Left ventricle myocardium inferior (tissue), 1 donor: ENCODE results near the gene PPP1R15B. TPM values are rescaled to one million over a fixed set of nuclear protein-coding genes. Genes with fewer than 3 reads are reported as not detected.
"Not testable (repeated sequence)": the region's sequence is repeated elsewhere in the genome, so short reads cannot be mapped to it uniquely, and the experiment has no call there.

Source experiments
- DNase-seq: peaks from one replicate; pipeline ENCODE4 v3.0.0-alpha.2; 2020
- H3K27ac ChIP-seq: fragments of 200-600 bp; replicated peaks from 2 replicates; pipeline ENCODE4 v1.8.0; 2021
- H3K27me3 ChIP-seq: fragments of 200-600 bp; 2 replicates; pipeline ENCODE4 v1.8.0; 2021; ENCODE audit warnings: low read depth
- H3K36me3 ChIP-seq: fragments of 200-600 bp; 2 replicates; pipeline ENCODE4 v1.8.0; 2021
- H3K4me1 ChIP-seq: fragments of 200-600 bp; 2 replicates; pipeline ENCODE4 v1.8.0; 2021
- H3K4me3 ChIP-seq: fragments of 200-600 bp; 2 replicates; pipeline ENCODE4 v1.8.0; 2021; ENCODE audit warnings: mild to moderate bottlenecking, moderate library complexity
- H3K9me3 ChIP-seq: fragments of 200-600 bp; replicated peaks from 2 replicates; pipeline ENCODE4 v1.8.0; 2021
- CTCF ChIP-seq: fragments of 200-600 bp; IDR thresholded peaks from 2 replicates; pipeline ENCODE4 v1.8.0; 2021; ENCODE audit warnings: antibody characterized with exemption, mild to moderate bottlenecking, borderline replicate concordance
- intact Hi-C: fragments of 100-400 bp; cut with micrococcal nuclease; formaldehyde crosslinking; loops from one replicate; pipeline ENCODE4 v1.11.0; 2022
- total RNA-seq: library from RNA; stranded (reverse); fragmentation: NEBNext Ultra II Directional; extraction: Animal tissue kit (Norgen Biotek cat#: 25700); gene quantifications from one replicate; pipeline ENCODE4 v1.2.1, GENCODE V29; 2021
- donor health status: DM: no; HTN: yes; CAD: no; lungs with severe emphysema.

Gene PPP1R15B
- total RNA-seq, 1 donor from 2014 or later = 20.5 TPM

GRCh38 chr1:204426035-204426436, 14.4 kb upstream of the PPP1R15B start:
- Histone ChIP-seq H3K36me3 (peaks cover 95% of the 10 kb centered on the region), H3K27me3 (no peaks in the 10 kb centered on the region), H3K4me1 (peaks cover 9% of the 10 kb centered on the region), H3K27ac (no peak overlapping the region), H3K9me3 (no peaks in the 10 kb centered on the region), H3K4me3 (no peak overlapping the region)
- DNase-seq = no peak
- TF ChIP-seq CTCF = no peak
- intact Hi-C loops = no loop called here

DNA sequence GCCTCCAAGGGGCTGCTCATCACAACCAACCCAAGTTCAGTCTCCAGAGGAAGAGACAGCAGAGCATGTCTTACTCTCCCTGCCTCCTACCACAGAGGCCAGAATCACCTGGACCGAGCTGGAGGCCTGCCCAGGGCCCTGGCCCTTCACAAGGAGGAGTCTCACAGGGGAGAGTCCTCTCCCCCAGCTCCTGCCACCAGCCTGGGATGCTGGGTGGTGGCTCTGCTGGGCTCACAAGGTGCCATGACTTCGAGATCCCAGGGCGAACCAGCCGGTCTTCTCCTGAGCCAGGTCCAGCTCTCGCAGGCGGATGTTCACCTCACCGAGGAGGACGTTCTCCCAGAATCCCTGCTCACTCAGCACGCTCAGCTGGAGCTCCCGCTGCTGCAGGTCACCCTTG, 13.0 kb upstream of the PPP1R15B start:
- Histone ChIP-seq H3K27me3 (no peaks in the 10 kb centered on the region), H3K4me3 (no peak overlapping the region), H3K9me3 (no peaks in the 10 kb centered on the region), H3K27ac (no peak overlapping the region), H3K4me1 (peaks cover 9% of the 10 kb centered on the region), H3K36me3 (peaks cover 80% of the 10 kb centered on the region)
- intact Hi-C loops = no loop called here
- no peak for TF ChIP-seq CTCF
- DNase-seq = no peak

- H3K4me3 ChIP-seq, DNase-seq, intact Hi-C loops, H3K27me3 ChIP-seq, H3K9me3 ChIP-seq, H3K27ac ChIP-seq: not testable (repeated sequence)
- Histone ChIP-seq H3K36me3 (peaks cover 56% of the 10 kb centered on the region), H3K4me1 (peaks cover 33% of the 10 kb centered on the region)
Measured at GRCh38 chr1:204422061-204422705, 10.6 kb upstream of the PPP1R15B start.

DNA sequence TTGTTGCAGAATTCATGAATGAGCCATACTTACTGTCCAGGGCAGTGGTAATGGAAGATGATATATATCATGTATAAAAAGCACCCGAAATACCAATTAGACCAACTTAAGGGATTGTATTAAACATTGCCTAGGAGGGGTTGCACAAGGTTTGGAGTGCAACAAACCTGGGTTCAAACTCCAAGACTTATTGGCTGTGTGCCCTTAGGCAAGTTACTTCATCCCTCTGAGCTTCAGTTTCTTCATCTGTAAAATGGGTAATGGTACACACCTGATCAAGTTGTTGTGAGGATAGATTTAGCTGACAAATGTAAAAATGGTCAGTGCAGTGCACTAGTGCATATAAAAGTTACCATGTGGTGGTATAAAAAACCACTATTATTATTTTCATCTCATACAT, 9.8 kb upstream of the PPP1R15B start:
- intact Hi-C loops = no loop called here
- H3K4me1 ChIP-seq = peaks cover 38% of the 10 kb centered on the region
- no peak overlapping the region for H3K4me3 ChIP-seq
- no peak for DNase-seq
- peaks cover 49% of the 10 kb centered on the region for H3K36me3 ChIP-seq
- no peak overlapping the region for H3K27ac ChIP-seq
- TF ChIP-seq CTCF = no peak
- H3K9me3 ChIP-seq = no peaks in the 10 kb centered on the region
- no peaks in the 10 kb centered on the region for H3K27me3 ChIP-seq

GRCh38 chr1:204420039-204421004, 8.7 kb upstream of the PPP1R15B start:
- H3K9me3 ChIP-seq = no peaks in the 10 kb centered on the region
- H3K4me3 ChIP-seq = no peak overlapping the region
- H3K27ac ChIP-seq = no peak overlapping the region
- no peak for DNase-seq
- intact Hi-C loops = no loop called here
- H3K36me3 ChIP-seq = peaks cover 38% of the 10 kb centered on the region
- peaks cover 38% of the 10 kb centered on the region for H3K4me1 ChIP-seq
- H3K27me3 ChIP-seq = no peaks in the 10 kb centered on the region
- no peak for TF ChIP-seq CTCF

- intact Hi-C loops = no loop called here
Measured at GRCh38 chr1:204419064-204419403, 7.4 kb upstream of the PPP1R15B start.

More at GRCh38 chr1:204419064-204419403, 7.4 kb upstream of the PPP1R15B start:
- no peak for TF ChIP-seq CTCF
- Histone ChIP-seq H3K27ac (no peak overlapping the region), H3K4me1 (peaks cover 38% of the 10 kb centered on the region), H3K27me3 (no peaks in the 10 kb centered on the region), H3K4me3 (no peak overlapping the region), H3K36me3 (peaks cover 28% of the 10 kb centered on the region), H3K9me3 (no peaks in the 10 kb centered on the region)
- DNase-seq = no peak
